Liver (tissue), 3 donors: ENCODE results near the gene PDGFC.

ENCODE experiments used
- GABPA ChIP-seq, 2 donors: IDR thresholded peaks in 1 of 2; conservative IDR thresholded peaks in 1 of 2; 2 replicates each; pipeline ENCODE4 v1.6.1; 2016; ENCODE audit warnings: antibody characterized with exemption in 2 of 2, mild to moderate bottlenecking in 1 of 2, moderate library complexity in 1 of 2
- HNF4A ChIP-seq, 2 donors: conservative IDR thresholded peaks; 2 replicates each; pipeline ENCODE4 v1.6.1; 2016; ENCODE audit warnings: antibody characterized with exemption in 2 of 2, mild to moderate bottlenecking in 2 of 2
- JUND ChIP-seq, 2 donors: IDR thresholded peaks; 2 replicates each; pipeline ENCODE4 v1.6.1; 2016; ENCODE audit warnings: antibody characterized with exemption in 2 of 2
- RAD21 ChIP-seq, 2 donors: IDR thresholded peaks; 2 replicates each; pipeline ENCODE4 v1.6.1; 2016; ENCODE audit warnings: antibody characterized with exemption in 2 of 2, mild to moderate bottlenecking in 2 of 2
- RXRA ChIP-seq, 2 donors: IDR thresholded peaks; 2 replicates each; pipeline ENCODE4 v1.6.1; 2017 to 2018; ENCODE audit warnings: antibody characterized with exemption in 2 of 2, mild to moderate bottlenecking in 1 of 2
- TAF1 ChIP-seq: conservative IDR thresholded peaks from 2 replicates; pipeline ENCODE4 v1.6.1; 2016; ENCODE audit warnings: antibody characterized with exemption, mild to moderate bottlenecking
- YY1 ChIP-seq: IDR thresholded peaks from 2 replicates; pipeline ENCODE4 v1.6.1; 2016; ENCODE audit warnings: antibody characterized with exemption, mild to moderate bottlenecking
- TF ChIP-seq, protein P1 (sequence below): fragments of 150-350 bp; IDR thresholded peaks from 2 replicates; pipeline ENCODE4 v1.5.1; 2017; ENCODE audit warnings: improper control_type of control experiment, low read depth, low read length; ENCODE audit not compliant: missing input control
- TF ChIP-seq, protein P2 (sequence below): IDR thresholded peaks from 2 replicates; pipeline ENCODE4 v1.6.1; 2016; ENCODE audit warnings: antibody characterized with exemption
- TF ChIP-seq, protein P3 (sequence below): IDR thresholded peaks from 2 replicates; pipeline ENCODE4 v1.6.1; 2016; ENCODE audit warnings: antibody characterized with exemption, mild to moderate bottlenecking
- TF ChIP-seq, protein P4 (sequence below): IDR thresholded peaks from 2 replicates; pipeline ENCODE4 v1.6.1; 2016; ENCODE audit warnings: antibody characterized with exemption
- donor health status: healthy.
- donor health status: healthy.

DNA sequence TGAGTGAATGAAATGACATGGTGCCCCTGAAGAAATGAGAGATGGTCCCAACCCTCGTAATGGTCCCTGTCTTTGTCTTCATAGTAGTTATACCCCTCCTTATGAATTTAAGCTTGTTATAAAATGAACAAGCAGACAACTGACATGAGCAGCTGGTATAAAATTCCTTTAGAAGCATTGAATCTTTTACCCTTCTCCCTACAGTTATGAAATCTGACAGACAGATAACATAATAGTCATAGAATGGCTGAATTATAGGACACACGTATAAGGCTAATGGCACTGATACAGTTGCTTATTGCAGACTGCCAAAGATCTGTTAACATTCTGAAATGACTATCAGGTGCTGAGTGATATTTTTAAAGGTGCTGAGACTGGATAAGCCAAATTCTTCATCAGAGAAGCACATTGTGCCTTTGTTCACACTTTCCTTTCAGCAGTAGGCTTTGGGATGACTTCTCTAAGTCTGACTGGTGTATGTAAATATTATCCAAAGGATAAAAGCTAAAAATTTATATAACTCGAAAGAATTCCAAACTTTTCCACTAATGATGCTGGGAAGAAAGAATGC is 47.4 kb upstream of the PDGFC start:
- TF ChIP-seq, protein P1, sequence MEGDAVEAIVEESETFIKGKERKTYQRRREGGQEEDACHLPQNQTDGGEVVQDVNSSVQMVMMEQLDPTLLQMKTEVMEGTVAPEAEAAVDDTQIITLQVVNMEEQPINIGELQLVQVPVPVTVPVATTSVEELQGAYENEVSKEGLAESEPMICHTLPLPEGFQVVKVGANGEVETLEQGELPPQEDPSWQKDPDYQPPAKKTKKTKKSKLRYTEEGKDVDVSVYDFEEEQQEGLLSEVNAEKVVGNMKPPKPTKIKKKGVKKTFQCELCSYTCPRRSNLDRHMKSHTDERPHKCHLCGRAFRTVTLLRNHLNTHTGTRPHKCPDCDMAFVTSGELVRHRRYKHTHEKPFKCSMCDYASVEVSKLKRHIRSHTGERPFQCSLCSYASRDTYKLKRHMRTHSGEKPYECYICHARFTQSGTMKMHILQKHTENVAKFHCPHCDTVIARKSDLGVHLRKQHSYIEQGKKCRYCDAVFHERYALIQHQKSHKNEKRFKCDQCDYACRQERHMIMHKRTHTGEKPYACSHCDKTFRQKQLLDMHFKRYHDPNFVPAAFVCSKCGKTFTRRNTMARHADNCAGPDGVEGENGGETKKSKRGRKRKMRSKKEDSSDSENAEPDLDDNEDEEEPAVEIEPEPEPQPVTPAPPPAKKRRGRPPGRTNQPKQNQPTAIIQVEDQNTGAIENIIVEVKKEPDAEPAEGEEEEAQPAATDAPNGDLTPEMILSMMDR: no peak
- TF ChIP-seq RAD21 (IDR thresholded peaks at IDR 0.05) (no peak), JUND (IDR thresholded peaks at IDR 0.05) (no peak), YY1 (no peak), HNF4A (conservative IDR thresholded peaks at IDR 0.05) (no peak), GABPA (IDR thresholded peaks at IDR 0.05 in 1 of 2, conservative IDR thresholded peaks at IDR 0.05 in 1 of 2) (no peak), TAF1 (no peak), RXRA (IDR thresholded peaks at IDR 0.05) (no peak)
- TF ChIP-seq, protein P2, sequence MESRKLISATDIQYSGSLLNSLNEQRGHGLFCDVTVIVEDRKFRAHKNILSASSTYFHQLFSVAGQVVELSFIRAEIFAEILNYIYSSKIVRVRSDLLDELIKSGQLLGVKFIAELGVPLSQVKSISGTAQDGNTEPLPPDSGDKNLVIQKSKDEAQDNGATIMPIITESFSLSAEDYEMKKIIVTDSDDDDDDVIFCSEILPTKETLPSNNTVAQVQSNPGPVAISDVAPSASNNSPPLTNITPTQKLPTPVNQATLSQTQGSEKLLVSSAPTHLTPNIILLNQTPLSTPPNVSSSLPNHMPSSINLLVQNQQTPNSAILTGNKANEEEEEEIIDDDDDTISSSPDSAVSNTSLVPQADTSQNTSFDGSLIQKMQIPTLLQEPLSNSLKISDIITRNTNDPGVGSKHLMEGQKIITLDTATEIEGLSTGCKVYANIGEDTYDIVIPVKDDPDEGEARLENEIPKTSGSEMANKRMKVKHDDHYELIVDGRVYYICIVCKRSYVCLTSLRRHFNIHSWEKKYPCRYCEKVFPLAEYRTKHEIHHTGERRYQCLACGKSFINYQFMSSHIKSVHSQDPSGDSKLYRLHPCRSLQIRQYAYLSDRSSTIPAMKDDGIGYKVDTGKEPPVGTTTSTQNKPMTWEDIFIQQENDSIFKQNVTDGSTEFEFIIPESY: no peak
- TF ChIP-seq, protein P3, sequence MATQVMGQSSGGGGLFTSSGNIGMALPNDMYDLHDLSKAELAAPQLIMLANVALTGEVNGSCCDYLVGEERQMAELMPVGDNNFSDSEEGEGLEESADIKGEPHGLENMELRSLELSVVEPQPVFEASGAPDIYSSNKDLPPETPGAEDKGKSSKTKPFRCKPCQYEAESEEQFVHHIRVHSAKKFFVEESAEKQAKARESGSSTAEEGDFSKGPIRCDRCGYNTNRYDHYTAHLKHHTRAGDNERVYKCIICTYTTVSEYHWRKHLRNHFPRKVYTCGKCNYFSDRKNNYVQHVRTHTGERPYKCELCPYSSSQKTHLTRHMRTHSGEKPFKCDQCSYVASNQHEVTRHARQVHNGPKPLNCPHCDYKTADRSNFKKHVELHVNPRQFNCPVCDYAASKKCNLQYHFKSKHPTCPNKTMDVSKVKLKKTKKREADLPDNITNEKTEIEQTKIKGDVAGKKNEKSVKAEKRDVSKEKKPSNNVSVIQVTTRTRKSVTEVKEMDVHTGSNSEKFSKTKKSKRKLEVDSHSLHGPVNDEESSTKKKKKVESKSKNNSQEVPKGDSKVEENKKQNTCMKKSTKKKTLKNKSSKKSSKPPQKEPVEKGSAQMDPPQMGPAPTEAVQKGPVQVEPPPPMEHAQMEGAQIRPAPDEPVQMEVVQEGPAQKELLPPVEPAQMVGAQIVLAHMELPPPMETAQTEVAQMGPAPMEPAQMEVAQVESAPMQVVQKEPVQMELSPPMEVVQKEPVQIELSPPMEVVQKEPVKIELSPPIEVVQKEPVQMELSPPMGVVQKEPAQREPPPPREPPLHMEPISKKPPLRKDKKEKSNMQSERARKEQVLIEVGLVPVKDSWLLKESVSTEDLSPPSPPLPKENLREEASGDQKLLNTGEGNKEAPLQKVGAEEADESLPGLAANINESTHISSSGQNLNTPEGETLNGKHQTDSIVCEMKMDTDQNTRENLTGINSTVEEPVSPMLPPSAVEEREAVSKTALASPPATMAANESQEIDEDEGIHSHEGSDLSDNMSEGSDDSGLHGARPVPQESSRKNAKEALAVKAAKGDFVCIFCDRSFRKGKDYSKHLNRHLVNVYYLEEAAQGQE: no peak
- TF ChIP-seq, protein P4, sequence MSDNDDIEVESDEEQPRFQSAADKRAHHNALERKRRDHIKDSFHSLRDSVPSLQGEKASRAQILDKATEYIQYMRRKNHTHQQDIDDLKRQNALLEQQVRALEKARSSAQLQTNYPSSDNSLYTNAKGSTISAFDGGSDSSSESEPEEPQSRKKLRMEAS: no peak
